HG02610 (cell line): ENCODE results near the gene WDR53.
"Not testable (repeated sequence)": the region's sequence is repeated elsewhere in the genome, so short reads cannot be mapped to it uniquely, and the experiment has no call there.

Experiments
- ATAC-seq: cut with Tn5 transposase; IDR thresholded peaks from one replicate; pipeline ENCODE4 v1.9.1; 2021; ENCODE audit warnings: mild to moderate bottlenecking, moderate library complexity; ENCODE audit not compliant: unreplicated experiment

The WDR53 gene

GRCh38 chr3:196559826-196560225, 8.5 kb downstream of the WDR53 start:
- no peak for ATAC-seq

GRCh38 chr3:196558476-196558875, 9.9 kb downstream of the WDR53 start:
- ATAC-seq: no peak

GRCh38 chr3:196557236-196557635, 11.1 kb downstream of the WDR53 start:
- no peak for ATAC-seq

- ATAC-seq: no peak
Observed at GRCh38 chr3:196555295-196555694, 13.1 kb downstream of the WDR53 start.

DNA sequence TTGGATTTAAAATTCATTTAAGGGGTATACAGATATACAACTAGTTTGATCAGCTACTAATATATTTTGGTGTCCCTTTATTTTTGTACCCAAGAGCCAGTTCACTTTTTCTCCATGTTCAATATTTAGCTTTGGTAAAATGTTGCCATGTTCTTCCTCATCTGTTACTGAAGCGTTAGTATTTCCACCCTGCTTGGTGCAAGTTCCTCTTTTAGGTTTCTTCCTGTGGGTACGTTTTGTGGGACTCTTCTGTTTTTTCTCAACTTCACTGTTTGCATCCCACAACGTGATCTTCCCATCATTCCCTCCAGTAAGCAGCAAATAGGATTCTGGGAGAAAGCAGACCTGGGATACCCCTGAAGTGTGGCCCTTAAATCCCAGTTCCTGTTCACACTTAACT, 14.1 kb downstream of the WDR53 start:
- no peak for ATAC-seq

GRCh38 chr3:196553551-196553950, 14.8 kb downstream of the WDR53 start:
- ATAC-seq: no peak

DNA sequence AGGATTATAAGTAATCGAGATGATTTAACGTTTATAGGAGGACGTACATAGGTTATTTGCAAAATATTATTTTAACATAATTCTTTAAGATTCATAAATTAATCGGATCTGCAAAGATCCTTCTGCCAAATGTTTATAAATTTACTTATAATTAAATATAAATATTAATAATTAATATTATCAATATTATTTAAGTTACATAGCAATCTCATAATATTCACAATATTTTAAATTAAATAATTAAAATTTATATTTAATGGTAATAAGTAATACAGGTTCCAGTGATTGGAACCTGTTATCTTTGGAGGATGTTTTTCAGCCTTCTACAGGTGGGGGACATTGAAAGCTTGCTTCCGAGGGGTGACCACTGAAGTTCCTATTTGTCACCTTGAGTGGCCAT, 16.1 kb downstream of the WDR53 start:
- ATAC-seq: no peak

- ATAC-seq: not testable (repeated sequence)
Observed at GRCh38 chr3:196550172-196550571, 18.2 kb downstream of the WDR53 start.

GRCh38 chr3:196549312-196549711, 19.0 kb downstream of the WDR53 start:
- ATAC-seq: not testable (repeated sequence)

GRCh38 chr3:196547067-196547466, 21.3 kb downstream of the WDR53 start:
- ATAC-seq: no peak

DNA sequence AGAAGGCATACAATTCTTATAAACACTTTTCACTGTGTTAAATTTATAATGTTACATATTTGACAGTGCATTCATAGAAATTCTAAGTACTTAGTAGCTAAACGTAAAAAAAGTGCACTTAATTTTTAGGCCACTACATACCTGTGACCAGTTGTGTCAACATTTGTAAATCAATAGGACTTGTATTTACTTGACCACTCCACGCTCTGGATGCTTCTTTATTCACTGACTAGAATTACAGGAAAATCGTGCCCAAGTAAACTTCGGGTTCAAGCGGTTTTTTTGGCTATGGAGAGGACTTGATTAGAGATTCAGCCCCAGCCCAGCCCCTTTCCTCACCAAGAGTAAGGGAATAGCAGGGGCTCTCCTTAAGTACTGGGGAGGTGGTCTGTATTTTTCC, 21.8 kb downstream of the WDR53 start:
- no peak for ATAC-seq

- ATAC-seq: no peak
Observed at GRCh38 chr3:196544491-196544992, 23.8 kb downstream of the WDR53 start.

GRCh38 chr3:196541684-196542445, 26.5 kb downstream of the WDR53 start:
- no peak for ATAC-seq

- ATAC-seq: no peak
Observed at GRCh38 chr3:196537319-196537984, 30.9 kb downstream of the WDR53 start.

- no peak for ATAC-seq
Observed at GRCh38 chr3:196533260-196533681, 35.1 kb downstream of the WDR53 start.

GRCh38 chr3:196531418-196531817, 36.9 kb downstream of the WDR53 start:
- no peak for ATAC-seq

DNA sequence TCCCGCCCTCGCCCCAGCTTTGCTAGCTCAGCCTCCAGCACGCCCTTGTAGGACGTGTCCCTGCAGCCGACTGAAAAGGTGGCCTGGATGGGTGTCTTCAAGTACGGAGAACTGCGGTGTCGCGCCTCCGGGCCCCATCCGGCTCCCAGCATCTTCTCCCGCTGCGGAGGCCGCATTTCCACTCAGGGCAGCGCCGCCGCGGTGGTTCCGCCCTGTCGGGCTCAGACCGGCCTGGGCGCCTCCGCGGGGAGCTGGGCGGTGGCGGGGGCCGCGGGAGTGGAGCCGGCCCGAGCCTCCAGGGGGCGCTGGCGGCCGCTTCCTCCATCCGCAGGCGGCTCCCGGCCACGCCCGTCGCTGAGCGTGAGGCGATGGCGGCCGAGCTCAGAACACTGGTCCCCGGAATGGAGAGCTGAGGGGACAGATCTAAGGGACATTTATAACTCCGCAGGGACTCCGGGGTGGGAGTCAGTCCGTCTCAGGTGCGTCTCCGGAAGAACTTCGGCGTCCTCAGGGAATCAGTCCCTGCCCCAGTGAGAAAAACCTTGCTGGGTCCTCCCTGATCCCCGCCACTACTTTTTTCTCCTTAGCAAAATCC, 39.6 kb downstream of the WDR53 start:
- ATAC-seq: peak; percentile 82

DNA sequence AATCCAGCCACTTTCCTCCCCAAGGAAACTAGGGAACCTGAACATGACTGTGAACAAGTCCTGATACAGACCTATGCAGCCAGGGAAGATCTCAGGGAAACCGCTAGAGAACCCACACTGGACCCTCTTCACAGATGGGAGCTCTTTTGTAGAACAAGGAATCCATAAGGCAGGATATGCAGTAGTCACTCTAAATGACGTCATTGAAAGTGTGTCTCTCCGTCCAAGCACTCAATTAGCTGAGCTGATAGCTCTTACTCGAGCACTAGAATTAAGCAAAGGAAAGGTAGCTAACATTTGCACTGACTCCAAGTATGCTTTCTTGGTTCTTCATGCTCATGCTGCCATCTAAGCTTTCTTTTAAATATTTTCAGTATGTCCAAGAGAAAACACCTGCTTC, 43.2 kb downstream of the WDR53 start:
- no peak for ATAC-seq

DNA sequence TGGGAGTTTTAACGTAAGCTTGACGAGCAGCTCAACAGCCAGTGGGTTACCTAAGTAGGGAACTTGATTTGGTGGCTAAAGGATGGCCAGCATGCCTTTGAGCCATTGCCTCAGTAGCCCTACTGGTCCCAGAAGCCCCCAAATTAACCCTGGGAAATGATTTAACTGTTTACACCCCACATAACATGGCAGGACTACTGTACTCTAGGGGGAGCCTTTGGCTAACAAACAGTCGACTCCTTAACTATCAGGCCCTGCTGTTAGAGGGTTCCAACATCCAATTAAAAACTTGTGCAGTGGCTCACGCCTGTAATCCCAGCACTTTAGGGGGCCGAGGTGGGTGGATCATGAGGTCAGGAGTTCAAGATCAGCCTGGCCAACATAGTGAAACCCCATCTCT, 43.8 kb downstream of the WDR53 start:
- no peak for ATAC-seq

DNA sequence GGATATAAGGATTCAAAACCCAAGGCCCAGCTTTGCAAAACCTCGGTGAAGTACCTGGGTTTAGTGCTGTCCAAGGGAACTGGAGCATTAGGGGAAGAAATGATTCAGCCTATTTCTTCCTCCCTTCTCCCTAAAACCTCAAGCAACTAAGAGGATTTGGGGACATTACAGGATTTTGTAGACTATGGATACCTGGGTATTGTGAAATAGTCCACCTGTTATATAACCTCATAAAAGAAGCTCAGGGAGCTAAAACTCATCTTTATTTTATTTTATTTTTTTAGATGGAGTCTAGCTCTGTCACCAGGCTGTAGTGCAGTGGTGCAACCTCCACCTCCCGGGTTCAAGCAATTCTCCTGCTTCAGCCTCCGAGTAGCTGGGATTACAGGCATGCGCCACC, 44.5 kb downstream of the WDR53 start:
- no peak for ATAC-seq

DNA sequence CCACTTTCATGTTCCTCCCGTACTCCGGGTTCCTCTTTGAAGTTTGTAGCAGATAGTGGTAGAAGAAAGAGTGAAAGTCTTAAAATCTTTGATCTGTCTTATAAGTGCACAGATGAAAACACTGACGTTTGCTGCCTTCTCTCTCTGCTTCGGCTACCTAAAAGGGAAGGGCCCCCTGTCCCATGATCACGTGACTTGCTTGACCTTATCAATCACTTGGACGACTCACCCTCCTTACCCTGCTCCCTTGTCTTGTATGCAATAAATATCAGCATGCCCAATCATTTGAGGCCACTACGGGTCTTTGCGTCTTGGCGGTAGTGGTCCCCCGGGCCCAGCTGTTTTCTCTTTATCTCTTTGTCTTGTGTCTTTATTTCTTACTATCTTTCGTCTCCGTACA, 47.1 kb downstream of the WDR53 start:
- ATAC-seq: not testable (repeated sequence)

DNA sequence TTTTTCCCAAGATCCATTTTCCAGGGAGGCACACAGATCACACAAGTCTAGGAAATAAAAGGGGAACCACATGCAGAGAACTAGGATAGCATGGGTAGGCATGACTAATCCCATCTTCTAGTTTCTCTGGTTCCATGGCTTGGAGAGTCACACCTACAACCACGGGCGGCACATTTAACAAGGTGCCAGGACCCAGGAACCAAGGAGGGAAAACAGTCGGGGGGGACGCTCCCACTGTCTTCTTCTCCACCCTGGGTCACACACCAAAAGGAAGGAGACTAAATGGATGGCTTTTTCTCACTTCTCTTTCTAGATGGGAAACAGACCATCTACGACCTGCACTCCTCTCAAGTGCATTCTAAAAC, 48.7 kb downstream of the WDR53 start:
- no peak for ATAC-seq
